CD4-positive, alpha-beta T cell treated with Interleukin-6 for 4 hours (primary cell): ENCODE results near the gene SLC13A3.

ENCODE experiments used
- DNase-seq: peaks from one replicate; pipeline ENCODE4 v3.0.0-alpha.2; 2020; ENCODE audit warnings: mixed read lengths

The SLC13A3 gene

DNA sequence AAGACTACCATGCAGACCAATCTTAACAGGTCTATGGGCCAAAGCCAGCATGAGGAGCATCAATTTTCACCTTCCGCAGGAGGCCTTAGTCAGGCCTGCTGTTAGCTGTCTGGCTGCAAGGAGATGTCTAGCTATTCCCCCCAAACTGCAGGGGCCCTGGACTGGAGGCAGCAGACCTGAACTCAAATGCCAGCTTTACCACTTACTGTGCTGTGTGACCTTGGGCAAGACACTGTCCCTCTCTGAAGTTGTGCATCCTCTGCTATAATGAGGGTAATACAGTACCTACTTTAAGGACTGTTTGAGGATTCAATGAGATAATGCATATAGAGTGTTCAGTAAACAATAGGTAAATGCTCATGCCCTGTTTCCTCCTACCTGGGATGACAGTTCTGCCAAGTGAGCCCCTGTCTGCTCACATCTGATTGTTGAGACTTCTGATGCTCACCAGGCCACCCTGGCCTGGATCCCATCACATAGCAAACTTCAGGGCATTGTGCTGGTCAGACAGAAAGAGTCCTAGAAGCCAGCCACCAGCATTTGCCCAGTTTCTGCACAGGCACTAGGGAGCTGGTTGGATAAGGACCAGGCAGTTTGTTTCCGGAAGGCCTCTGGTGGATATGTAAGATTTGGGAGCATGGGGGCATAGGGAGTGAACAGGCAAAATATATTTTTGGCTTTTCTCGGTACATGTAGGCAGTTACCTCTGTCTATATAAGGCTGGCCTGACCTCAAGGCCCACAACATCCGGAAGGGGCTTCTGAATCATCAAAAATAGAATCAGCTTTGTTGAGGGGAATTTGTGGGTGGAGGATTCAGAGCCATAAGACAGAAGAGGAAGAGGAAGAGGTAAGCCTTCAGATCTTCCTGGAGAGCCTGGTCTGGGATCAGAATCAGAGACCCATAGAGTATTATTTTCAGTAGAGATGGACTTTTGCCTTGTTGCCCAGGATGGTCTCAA, 98.5 kb downstream of the SLC13A3 start:
- DNase-seq, result no peak

DNA sequence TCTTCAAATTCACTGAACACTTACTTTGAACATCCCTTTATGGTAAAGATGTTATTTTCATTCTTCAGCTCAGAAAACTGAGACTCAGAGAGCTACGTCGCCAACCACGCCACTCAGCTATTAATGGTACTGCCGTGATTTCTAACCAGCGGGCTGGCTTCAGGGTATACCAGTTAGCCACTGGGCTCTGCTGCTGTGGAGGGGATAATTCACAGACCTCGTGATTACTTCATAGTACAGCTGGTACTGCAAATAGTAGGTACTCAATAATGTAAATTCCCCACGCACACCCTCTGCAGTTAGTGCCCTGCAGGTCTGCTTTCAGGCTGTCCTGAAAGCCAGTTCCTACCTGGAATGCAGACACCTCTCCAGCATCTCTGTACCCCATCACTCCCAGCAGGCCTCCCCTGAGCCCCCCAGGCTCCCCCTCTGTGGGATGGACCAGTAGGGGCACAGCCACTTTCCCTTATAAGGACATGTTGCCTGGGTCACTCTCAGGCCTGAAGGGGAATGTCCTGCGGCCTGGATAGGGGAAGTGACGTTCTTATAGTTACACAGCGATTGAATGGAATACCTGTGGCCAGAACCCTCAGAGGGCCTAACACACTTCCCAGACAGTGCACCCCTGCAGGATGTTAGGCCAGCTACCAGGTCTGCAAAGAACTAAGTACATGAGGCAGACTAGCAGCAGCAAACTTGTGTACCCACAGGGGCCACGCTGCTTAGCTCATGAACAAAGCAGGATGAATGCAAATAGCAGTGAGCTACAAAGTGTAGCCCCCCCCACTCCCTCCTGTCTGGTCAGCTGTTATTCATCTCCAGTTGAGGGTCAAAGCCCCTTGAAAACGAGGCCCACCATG, 99.5 kb downstream of the SLC13A3 start:
- DNase-seq, result no peak

DNA sequence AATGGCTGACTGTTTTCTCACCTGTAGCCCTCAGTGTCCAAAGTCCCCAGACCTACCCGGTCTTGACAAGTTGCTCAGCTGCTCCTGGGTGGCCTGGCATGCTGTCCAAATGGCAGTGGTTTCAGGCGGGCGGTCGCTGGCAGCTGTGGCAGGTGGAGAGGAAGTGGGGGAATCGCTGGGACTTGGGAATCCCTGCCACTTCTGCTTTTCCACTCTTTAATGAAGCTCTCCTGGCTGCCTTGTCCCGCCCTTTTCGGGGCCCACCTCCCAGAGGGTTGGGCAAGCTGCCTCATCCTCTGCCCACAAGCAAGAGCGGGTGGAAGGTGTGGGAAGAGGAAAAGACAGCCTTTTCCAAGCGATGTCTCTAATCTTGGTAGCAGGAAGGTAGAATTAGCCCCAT, 100.8 kb downstream of the SLC13A3 start, which contains the start of gene OCSTAMP:
TSS of gene OCSTAMP (minus strand) at position 194 of the 400 bp plus-strand sequence. CDS start at position 100, 94 bp downstream.
- DNase-seq, result no peak

DNA sequence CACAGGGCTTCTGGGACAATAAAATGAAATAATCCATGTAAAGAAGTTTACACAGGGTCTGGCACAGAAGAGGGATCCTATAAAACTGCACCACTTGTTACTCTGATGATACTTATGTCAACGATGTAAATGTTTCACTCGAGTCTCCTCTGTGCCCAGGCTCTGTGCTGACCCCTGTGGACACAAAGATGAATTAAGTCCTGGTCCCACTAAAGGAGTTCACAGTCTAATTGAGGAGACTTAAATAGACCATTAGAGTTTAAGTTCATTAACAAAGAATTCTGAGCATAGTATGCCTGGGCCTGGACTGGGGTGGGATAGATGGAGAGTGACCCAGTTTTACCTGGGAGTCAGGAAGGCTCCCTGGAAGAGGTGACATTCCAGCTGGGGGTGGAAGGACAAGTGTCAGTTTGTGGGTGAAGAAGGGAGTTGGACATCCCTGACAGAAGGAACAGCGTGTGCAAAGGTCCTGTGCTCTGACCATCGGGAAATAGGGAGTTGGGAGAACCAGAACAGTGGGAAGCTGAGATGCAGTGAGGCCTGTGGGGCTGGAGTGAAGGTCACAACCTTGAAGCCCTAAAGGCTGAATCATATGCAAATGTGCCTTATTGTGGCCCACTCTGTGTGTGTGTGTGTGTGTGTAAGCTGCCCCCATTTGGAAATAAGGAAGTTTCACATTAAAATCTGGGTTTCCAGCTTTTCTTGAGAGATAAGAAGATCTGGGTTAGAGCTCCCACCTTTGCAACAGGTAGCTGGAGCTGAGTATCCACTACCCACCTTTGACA, 101.9 kb downstream of the SLC13A3 start:
- no peak for DNase-seq

DNA sequence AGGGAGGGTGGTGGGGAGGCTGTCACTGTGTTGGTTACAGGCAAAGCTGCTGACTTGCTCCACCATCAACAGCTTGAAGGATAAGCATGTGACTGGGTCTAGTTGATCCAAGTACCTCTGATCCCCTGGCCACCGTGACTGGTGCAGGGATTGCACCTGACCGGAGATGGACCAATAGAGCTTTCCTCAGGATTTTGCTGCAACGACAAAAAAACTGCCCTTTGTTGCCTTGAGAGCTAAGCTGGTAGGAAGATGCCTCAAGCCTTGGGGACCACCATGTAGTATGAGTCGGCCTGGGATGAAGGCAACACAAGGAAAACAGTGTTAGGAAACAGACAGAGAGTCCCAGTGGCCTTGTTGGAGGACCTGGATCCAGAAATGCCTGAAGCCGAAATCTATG, 102.6 kb downstream of the SLC13A3 start:
- DNase-seq, result no peak

DNA sequence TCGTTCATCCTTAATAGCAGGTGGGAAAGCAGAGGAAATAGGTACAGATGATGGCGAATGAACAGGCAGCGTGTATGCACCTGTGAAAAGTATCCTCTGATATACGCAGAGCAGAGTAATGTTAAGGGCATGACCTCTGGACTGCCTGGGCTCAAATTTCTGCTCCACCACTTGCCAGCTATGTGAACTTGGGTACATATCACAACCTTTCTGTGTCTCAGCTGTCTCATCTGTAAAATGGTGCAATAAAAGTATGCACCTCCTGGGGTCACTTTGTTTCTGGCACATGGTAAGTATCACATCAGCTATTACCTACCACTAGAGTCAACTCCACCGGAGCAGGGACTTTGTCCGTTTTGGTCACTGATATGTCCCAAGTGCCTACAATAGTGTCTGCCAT, 103.3 kb downstream of the SLC13A3 start:
- DNase-seq, result no peak

DNA sequence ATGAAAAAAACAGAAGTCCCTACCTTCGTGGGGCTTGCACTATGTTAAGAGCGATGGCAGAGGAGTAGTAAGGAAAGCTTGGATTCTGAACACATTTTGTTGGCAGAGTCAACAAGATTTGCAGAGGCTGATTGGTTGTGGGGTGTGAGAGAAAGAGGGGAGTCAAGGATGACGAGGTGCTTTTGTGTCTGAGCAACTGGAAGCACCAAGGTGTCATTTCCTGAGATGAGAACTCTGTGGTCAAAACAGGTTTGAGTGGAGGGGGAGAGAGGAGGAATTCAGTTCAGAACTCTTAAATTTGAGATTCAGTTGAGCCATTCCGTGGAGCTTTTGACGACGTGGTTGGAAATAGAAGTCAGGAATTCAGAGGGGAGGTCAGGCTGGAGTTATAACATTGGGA, 104.3 kb downstream of the SLC13A3 start:
- DNase-seq, result no peak

DNA sequence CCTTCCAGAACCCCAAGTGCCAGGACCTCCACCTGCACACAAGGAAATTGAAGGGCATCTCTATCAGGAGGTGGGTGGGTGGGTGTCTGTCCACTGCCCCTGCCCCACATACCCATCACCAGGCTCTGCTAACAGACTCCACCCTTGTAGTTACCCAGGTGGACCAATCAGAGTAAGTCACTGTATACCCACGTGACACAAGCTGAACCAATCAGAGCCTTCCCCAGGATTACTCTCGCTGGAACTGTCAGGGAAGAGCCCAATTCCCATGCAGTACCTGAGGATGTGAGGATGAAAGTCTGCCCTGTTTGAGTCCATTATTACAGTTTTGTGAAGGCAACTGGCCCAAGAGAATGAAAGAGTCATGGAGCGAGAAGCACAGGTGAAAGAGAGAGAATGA, 105.0 kb downstream of the SLC13A3 start:
- DNase-seq, result no peak

DNA sequence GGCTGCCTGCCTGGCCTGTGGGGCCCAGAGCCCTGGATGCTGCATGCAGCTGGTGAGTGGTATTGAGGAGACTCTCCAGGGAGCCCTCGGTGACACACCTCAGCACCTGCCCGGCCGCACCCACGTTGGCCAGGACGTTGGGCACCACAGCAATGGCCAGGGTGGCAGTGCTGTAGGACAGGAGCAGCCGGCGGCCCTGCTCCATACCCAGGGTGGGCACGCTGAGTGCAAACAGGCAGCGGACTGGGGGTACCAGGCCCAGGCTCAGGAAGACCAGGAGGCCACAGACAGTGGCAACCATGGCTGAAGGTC, 105.5 kb downstream of the SLC13A3 start:
- no peak for DNase-seq

DNA sequence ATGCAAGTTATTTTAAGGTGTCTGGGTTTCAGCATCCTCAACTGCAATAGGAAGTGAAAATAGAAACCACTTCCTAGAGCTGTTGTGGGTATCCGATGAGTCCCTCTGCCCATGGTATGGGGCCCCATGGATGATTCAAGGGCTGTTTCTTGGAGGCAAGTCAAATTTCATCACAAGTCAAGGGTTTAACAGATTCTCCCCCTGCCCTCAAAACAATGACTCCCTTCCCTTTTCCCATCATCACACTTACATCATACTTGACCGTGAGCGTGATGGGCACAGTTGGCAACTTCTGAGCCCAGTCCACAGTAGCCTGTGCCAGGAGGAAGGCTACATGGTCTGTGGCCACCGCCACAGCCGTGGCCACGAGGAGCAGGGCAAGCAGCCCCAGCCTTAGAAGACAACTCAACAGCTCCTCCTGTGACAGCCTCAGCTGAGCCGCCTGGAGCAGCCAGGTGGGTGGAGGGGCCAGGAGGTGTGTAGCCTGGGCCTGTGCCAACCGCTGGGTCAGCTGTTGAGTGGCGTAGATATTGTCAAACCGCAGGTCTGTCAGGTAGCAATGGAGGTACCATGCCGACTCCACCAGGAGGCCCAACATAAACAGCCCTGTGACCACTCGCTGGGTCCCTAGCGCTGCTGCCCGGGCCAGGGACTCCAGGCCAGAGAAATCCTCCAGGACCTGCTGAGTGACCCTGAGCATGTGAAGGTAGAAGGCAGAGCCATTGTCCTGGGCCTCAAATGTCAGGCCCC, 106.0 kb downstream of the SLC13A3 start:
- no peak for DNase-seq

DNA sequence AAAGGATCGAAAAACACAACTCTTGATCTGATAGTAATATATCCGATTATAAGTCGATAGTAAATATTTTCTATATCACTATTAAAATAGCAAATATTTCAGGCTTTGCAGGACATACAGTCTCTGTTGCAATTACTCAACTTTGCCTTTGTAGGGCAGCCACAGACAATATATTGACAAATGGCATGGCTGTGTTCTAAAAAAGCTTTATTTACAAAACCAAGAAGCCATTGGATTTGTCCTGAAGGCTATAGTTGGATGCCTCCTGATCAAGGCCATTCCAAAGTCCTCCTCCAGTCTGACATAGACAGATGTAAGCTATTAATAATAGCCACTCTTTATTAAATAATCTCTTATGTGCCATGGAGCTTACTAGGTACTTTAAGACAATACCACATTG, 106.7 kb downstream of the SLC13A3 start:
- DNase-seq, result no peak

DNA sequence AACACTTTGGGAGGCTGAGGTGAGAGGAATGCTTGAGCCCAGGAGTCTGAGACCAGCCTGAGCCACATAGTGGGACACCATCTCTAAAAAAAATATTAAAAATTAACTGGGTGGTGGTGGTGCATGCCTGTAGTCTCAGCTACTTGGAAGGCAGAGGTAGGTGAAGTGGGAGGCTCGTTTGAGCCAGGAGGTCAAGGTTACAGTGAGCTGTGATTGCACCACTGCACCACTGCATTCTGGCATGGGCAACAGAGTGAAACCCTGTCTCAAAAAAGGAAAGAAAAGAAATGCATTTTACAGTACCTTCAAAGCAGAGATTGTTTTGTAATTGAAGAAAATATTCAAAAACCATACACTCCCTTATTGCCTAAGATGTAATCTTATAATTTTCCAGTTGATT, 107.3 kb downstream of the SLC13A3 start:
- DNase-seq, result no peak

DNA sequence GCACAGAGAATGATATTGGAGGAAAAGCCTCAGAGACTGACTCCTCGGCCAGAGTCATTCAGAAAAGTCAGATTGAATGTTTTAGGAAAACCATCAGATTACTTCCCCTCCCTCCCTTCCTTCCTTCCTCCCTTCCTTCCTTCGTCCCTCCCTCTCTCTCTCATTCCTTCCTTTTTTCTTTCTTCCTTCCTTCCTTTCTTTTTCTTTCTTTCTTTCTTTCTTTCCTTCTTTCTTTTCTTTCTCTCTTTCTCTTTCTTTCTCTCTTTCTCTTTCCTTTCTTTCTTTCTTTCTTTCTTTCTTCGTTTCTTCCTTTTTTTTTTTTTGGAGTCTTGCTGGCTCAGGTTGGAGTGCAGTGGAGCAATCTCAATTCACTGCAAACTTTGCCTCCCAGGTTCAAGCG, 108.2 kb downstream of the SLC13A3 start:
- no peak for DNase-seq

DNA sequence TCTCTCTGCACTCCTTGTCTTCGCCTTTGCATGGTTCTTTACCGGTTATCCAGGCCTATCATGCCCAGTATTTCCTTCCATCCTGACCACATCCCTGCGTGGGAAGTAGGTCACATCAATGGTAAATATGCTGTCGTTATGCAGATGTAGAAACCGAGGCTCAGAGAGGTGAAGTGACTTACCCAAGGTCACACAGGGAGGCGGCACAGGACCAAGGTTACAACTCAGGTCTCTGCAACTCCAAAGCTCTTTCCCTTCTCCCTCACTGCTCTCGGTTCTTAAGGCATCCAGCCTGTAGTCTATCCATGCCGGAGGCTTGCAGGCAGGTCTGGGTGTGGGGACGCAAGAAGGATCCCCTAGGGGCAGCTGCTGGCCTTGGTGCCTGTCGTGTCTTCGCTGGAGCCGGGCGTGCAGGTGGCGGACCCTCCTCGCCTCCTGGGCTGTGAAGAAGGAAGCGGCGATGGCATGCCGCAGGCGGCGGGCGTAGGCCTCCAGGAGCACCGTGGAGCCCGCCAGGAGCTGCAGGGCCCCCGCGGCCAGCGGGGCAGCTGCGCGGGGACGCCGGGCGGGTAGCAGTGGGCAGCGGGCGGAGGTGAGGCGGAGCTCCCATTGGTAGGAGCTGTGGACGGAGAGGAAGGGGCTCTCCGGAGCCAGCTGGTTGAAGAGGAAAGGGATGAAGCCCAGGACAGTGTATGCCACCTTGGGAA, 109.9 kb downstream of the SLC13A3 start:
- no peak for DNase-seq

DNA sequence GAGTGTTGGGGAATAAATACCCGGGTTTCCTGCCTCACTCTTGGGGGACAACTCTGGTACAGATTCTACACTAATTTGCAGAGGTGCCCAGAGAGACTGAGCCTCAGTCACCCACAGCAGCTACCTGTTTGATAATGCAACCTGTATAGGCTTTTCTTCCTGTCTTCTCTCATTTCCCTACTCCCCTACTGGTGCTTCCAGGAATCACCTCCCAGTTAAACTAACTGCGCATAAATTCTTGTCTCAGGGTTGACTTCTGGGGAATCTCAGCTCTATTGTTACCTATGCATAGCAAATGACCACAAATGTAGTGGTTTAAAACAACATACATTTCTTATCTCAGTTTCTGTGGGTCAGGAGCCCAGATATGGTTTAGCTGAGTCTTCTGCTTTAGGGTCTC, 112.1 kb downstream of the SLC13A3 start:
- DNase-seq, result no peak

DNA sequence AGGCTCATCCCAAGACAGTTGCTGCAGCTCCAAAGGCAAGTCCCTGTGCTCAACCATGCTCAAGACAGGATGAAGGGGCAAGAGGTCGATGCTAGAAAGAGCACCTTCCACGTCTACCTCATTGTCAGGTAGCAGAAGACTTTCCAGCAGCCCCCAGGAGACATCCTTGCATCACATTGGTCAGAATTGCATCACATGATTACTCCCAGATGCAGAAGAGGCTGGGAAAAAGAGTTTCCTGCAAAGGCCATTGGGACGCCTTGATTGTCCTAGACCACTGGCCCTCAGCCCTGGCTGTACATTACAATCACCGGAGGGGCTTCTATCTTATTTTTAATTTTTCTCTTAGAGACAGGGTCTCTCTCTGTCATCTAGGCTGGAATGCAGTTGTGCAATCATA, 120.6 kb downstream of the SLC13A3 start:
- no peak for DNase-seq

DNA sequence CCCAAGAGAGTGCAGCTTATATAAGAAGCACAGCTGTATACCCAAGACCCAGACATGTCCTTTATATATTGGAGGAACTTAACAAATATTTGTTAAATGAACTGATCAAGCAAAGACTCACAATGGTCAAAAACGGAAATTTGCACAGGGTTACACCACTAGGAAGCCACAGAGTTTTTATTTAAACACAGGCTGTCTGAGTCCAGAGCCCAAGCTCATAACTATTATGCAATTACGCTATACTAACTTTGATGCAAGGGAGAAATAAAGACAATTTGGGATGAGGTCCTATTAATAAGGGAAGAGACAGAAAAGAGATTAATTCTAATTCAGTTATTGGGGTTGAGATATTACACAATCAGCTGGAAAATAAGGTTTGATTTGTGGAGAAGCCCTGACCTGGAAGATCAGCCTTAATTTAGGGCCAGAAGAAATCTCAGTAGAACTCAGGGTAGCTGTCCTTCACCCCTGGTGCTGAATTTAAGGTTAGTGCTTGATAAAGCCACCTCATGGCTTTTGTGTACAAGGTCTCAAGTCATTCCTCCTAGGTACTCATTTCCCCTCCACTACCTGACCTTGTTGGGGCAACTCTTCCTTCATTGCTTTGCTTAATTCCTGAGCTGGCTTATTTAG, 127.4 kb downstream of the SLC13A3 start:
- no peak for DNase-seq

DNA sequence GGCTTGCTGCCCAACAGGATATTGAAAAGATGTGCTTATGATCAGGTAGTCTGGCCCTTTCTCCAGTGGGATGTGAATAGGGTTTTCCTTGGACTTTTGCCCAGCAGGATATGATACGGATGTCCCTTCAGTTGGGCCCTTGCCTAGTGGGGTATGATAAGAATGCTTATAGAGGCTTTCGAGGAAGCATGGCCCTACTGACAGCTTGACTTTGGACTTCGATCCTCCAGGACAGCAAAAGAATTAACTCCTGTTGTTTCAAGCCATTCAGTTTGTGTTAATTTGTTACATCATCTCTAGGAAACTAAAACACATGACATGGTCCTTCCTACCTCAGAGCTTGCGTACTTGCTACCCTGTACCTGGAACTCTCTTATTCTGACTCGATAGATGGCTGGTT, 128.2 kb downstream of the SLC13A3 start:
- DNase-seq, result no peak

DNA sequence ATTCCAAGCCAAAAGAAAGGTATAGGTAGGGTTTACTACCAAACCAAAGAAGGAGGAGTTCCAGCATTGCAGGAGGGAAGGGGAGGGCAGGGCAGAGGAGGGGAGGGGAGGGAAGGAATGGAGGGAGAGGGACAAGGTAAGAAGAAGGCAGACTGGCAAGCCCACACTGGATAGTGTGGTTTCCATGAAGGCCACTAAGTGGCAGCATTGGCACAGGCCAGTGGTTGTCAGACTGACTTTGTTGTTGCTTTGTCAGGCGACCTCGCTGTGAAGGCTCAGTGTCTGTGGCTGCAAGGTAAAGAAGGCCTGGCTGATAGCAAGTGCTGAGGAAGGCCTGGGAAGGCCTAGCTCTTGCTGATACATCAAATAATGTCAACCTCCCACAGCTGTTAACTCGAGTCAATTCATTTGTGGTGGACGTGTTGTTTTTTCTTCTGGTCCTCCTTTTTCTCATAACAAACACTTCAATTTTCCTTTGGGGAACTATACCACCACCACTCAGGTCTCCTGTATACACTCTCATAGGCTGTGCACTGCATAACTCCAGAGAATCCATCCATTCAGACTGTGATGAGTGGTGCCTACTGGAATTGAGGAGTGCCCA, 130.2 kb downstream of the SLC13A3 start:
- peak; percentile 39 for DNase-seq

DNA sequence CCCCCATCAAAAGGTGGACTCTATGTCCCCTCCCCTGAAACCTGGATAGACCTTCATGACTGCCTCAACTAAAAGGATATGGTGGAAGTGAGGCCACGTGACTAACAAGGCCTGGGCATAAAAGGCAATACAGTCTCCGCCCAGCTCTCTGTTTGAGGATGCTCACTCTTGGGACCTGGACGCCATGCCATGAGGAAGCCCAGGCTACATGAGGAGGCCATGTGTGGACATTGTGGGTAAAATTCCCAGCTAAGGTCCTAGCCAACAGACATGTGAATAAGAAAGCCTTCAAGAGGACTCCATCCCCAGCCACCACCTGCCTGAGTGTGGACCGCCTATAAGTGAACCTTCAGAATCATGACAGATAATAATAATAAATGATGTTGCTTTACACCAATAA, 130.7 kb downstream of the SLC13A3 start:
- DNase-seq, result no peak
